HG03045 (cell line): ENCODE data around the gene NTHL1.
"Not testable (repeated sequence)": the region's sequence is repeated elsewhere in the genome, so short reads cannot be mapped to it uniquely, and the experiment has no call there.

Experiments used
- ATAC-seq: cut with Tn5 transposase; IDR thresholded peaks from one replicate; pipeline ENCODE4 v1.9.1; 2021; ENCODE audit warnings: mild to moderate bottlenecking, moderate library complexity; ENCODE audit not compliant: unreplicated experiment

NTHL1 gene

DNA sequence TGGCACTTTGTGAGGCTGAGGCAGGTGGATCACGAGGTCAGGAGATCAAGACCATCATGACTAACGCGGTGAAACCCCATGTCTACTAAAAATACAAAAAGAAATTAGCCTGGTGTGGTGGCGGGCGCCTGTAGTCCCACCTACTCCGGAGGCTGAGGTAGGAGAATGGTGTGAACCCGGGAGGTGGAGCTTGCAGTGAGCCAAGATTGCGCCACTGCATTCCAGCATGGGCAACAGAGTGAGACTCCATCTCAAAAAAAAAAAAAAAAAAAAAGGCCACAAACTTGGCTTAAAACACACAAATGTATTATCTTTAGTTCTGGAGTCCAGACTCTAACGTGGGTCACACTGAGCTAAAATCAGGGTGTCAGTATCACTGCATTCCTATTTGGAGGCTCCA is 35.9 kb downstream of the NTHL1 start:
- not testable (repeated sequence) for ATAC-seq

DNA sequence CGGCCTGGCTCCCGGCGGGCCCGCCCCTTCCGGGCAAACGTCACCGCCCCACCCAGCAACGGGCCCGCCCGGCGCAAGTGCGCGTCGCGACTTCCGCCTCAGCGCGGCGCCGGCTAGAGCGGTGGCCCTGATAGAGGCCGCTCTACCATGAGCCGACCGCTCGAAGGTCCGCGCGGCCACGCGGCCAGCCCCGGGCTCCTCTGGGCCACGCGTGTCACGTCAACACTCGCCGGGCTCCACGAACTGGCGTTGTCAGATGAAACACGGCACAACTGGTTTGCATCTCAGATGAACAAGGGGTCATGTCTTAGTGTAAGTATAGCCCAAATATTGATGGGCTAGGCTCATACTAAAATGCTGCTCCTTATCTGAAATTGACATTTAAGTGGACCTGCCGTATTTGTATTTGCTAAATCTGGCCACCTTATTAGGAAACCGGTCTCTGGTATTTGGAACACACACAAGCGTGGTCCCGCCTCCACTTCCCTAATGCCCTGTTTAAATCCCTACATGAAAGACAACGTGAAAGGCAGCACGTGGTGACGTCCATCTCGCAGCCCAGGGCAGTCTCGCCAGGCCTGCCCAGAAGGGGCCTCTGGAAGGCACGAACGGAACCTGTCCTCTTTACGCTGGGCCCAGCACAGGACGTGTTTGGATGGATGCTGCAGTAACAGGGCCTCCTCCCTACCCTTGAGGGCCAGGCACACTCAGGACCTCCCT is 37.7 kb downstream of the NTHL1 start, which contains the start of gene ZNF598:
Gene ZNF598, minus strand, starts transcription at position 31 of the 720 bp plus-strand sequence.
- peak; percentile 81 for ATAC-seq

DNA sequence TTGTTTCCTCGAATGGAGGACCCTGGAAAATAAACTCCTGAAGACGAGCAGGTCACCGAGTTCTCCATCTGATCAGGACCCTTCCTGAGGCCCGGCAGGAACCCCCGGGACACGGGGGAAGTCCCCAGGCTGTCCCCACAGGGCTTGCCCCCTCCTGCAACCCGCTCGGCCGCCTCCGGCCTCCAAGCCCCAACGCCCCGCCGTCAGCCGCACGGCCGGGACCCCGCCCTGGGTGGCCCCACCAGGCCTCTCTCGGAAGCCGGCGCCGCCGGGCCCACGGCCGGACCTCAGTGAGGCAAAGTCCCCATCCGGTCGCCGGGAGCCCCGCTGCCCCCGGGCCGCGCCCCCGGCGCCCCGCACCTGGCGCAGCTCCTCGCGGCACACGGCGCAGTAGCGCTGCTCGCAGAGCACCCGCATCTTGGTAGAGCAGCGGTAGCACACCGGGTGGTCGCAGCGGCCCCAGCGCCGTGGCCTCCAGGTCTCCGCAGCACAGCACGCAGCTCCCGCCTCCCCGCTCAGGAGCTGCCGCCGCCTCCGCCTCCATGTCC is 38.4 kb downstream of the NTHL1 start:
- ATAC-seq, result peak; percentile 33

DNA sequence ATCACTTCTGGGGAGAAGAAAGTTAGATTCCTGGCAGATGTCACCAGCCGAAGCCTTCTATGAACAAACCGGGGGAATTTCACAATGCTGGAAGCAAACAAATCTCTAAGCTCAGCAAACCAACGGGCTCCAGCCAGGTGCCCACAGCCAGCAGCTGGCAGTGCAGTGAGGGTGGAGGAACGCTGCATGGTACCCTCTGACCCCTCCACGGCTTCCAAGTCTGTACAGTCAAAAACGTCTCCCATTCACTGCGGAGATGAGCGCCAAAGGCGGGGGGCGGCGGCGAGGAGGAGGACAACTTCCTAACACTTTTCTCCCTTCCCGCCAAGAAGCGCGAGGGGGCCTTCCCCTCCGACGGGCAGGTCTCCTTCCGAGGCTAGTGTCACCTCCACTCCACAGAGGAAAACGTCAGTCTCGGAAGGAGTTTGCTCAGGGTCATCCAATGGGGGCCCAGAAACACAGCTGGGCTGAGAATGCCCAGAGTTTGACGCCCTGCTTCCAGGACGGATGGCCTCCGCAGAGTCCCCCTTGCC is 38.9 kb downstream of the NTHL1 start:
- ATAC-seq, result no peak

DNA sequence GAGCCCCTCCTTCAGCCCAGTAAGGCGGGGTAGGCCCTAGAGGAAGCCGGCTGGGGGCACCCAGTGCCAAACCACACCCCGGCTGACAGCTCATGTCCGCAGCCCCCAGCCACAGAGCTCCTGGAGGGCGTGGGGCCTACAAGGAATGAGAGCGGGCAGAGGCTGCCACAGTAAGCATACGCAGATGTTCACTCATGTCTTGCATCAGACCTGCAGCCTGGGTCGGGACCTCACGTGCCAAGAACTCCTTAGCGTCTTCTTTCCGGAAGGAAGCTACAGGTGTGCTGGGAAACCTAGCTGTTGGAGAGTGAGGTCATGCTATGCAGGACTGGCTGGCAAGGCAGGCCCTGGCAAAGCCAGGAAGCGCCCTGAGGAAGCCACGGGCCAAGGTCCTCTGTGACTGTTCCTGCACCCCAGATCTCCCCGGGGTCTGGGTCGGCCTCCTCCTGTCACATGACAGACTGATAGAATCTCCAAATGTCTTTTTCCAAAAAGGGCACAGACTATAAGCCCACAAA is 39.6 kb downstream of the NTHL1 start:
- ATAC-seq, result no peak

DNA sequence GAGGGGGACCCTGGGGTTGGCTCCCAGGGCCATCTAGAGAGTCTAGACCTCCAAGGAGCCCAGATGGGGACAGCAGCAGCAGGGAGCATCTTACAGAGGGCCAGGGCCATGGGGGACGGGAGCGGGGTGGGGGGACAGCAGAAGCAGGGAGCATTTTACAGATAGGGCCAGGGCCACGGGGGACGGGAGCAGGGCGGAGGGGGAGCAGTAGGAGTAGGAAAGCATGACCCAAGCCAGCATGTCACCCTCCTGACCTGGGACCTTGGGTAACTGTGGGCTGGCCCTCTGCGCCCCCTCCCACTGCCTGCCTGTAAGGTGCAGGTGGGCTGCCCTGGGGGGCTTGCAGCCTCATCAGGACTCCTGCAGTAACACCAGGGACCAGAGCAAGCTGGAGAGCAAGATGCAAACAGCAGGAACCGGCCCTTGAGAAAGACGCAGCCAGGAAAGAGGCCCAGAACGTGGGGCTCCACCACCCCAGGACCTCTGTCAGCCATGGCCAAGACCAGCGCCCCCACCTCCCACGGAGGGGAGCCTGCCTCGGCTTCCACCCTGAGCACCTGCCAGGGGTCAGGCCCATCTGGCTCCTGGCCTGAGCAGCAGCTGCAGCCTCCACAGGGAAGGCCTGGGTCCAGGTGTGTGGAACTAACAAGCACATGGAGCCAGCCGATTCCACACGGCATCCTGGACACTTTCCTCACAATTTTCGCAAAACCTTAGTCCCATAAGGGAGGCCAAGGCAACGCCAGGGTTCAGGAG is 40.4 kb downstream of the NTHL1 start:
- no peak for ATAC-seq

DNA sequence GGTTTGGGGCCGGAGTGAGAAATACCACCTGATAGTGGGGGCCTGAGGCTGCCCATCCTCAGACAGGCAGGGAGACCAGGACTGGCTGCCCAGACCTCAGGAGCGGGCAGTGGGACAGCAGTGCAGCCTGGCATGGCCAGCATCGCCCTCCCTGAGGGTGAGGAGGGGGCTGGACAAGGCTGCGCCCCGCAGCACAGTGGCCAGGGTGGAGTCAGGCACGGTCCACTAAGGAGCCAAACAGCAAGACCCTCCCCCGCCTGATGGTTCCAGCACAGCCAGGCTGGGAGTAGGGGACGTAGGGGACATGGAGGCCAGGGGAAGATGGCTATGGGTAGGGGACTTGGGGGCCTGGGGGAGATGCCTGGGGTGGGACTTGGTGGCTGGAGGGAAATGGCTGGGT is 41.3 kb downstream of the NTHL1 start:
- ATAC-seq, result no peak

DNA sequence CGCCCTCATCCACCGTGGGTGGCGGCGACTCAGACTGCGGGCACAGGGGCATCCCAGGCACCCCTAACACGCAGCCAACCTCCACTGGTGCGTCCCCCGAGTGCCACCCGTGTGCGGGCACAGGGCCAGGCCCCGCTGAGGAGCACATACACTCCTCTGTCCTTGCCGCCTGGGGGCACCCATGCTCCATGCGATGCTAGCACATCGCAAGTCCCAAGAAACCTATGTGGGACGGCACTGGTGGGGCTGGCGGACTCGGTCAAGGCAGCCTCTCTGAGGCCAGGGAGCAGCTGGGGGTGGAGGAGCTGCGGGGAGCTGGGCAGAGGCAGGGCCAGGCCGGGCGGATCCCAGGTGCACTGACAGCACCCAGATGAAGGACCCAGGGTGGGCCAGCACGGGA is 42.0 kb downstream of the NTHL1 start:
- no peak for ATAC-seq

DNA sequence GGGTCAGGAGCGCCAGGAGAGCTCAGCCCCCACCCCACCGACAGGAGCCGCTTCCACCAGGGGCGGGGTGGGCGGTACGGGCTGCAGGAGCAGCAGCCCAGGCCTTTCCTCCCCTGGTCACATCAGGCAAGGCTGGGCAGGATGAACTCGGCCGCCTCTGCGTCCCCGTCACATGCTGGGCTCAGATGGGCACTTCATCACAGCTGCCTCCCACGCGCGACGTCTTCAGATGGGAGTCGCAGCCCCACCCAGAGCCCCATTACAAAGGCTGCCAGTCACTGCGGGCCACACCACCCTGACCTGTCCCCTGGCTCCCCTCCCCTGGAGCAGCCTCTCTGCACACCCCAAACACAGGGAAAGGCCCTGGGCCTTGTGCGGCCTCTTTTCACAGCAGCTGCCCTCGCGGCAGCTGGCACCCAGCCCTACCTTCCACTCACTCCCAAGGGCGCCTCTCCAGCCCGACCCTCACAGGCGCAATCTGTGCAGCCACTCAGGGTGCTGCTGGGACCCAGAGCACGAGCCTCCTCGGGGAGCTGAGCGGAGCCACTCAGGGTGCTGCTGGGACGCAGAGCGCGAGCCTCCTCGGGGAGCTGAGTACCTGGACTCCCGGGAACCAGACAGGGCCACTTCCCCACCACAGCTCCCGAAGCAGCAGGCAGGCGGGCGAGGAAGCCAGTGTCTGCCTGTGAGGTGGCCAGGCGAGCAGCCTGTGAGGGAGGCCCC is 42.7 kb downstream of the NTHL1 start:
- ATAC-seq, result no peak

DNA sequence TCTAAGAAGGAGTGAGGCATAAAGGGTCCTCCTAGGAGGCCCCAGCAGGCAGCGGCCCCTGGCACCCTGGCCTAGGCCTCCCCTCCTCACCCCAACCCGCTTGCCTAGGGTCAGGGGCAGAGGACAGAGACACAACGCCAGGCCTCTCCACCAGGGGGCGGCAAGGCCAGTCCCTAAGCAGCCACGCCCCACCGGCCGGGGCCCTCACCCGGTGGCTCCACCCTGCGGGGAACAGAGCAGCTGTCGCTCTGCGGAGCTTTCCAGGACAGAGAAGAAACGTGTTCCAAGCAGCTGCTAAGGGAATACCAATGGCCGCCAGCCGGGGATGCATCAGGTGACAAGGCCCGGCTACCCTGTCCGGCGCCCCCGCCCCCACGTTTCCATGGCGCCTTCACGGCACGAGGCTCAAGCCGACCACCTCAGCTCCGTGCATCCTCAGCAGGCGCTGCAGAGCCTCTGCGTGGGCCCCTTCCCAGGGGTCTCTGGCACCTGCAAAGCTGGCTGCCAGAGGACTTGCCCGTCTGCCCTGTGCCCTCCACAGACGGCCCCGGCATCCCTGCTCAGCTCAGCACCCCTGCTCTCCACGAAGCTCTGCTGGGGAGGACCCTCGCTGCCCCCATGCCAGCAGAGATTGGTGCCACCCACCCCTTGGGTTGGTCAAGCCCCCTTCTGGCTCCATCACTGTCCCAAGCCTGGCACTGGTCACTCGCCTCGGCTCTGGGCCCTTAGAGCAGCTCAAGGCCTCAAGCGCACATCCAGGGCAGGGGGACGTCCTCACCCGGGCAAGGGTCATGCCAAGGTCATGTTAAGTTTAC is 43.6 kb downstream of the NTHL1 start:
- peak; percentile 61 for ATAC-seq

DNA sequence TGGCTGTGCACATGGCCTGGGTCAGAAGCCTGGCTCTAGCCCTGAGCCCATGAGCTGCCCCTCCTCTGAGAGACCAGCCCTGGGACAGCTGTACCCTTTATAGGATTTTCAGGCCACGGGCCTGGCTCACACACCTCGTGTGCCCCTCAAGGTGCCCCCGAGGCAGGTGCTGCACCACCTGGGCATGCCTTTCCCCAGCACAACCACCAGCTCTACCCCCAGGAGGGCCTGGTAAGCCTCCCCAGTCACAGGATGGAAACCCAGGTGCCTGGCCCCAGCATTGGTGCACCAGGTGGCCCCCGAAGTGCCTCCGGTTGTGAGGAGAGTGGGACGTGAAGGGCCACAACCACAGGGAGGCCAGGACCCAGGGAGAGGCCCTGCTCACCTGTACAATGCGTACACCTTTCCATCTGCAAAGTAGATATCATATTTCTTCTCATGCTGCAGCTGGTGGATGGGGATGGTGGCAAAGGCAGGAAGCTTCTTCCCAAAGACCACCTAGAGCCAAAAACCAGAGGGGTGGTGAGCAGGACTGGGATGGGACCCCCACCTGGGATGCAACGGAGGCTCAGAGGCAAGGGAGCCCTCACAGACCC is 44.3 kb downstream of the NTHL1 start:
- ATAC-seq, result no peak

DNA sequence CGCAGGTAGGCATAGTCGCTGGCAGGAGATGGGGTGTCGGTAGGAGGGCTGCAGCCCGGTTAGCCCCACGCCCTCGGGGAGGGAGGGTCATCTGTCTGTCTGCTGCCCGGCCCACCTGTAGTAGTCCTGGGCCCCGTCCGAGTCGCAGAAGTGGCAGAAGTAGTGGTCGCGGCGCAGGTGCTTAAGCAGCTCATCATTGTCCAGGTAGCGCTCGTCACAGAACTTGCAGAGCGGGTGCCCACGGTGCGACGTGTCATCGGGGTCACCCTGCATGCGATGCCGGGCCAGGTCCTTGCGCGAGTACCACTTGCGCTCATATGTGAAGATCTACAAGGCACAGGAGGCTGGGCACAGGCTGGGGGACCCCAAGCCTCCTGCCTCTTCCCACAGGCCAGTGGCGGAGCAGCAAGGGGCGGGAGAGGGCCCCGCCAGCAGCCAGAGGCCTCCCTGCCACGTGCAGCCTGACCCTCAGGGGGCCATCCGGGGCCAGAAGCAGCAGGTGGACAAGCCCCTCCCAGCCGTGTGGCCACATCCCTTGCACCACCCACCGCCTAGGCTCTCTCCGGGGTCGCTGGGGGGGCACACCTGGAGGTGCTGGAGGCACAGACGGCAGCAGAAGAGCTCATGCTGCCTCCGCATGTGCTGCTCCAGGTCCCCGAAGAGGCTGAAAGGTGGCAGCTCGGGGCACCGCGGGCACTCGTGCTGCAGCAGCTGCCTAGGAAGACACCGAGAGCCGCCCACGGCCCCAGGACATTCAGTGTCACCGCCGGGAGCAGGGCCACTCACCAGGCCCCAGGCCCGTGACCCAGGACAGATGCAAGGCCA is 45.0 kb downstream of the NTHL1 start:
- ATAC-seq, result no peak

DNA sequence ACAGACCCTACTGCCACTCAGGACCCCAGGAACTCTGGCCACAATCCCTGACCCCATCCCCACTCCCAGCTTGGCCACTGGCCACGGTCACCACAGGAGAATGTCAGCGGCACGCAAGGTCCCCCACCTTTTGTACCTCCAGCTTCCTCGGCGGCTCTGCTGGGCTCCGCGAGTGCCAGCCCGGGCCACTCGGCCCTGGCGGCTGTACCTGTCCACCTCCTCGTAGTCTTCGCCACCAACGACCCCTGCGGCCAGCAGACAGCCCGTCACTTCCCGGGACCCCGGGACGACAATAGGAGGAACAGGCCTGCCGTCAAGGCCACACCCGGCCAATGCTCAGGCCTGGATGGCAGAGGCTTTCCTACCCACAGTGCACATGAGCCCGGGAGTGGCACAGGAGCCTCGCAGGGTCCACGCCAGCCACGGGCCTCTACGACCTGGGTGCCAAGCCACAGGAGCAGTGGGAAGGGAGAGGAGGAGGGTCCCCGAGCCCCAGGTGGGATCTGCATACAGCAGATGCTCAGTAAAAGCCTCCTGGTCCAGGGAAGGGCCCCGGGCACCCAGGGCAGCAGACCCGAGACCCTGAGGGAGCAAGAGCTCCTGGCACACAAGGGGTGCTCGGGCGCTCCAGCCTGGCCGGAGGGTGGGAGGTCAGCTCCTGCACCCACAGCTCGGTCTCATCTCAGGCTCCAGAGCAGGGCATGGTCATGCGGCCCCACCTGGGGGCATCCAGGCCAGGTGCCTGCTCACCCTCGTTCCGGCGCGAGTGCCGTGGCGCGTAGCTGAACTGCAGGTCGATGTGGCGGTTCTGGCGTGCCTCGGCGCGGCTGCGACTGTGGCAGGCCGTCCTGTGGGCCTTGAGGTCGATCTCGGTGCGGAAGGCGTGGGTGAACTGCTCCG is 45.9 kb downstream of the NTHL1 start:
- ATAC-seq, result no peak

DNA sequence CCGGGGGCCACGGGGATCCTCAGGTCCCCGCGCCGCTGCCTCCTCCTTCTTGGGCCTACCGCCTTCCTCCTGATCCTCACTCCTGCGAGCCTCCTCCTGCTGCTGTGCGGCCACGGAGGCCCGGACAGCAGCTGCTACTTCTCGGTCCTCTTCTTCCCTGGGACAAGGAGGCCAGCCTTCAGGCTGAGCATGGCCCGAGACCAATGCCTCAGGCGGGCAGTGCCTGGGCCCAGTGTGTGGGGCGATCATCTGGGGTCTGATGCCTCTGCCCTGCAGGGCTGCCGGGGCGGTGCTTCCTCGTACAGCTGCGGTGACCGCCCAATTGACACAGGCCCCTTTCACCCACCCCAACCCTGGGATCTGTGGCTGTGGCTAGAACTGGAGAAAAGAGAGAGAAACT is 46.6 kb downstream of the NTHL1 start:
- no peak for ATAC-seq

DNA sequence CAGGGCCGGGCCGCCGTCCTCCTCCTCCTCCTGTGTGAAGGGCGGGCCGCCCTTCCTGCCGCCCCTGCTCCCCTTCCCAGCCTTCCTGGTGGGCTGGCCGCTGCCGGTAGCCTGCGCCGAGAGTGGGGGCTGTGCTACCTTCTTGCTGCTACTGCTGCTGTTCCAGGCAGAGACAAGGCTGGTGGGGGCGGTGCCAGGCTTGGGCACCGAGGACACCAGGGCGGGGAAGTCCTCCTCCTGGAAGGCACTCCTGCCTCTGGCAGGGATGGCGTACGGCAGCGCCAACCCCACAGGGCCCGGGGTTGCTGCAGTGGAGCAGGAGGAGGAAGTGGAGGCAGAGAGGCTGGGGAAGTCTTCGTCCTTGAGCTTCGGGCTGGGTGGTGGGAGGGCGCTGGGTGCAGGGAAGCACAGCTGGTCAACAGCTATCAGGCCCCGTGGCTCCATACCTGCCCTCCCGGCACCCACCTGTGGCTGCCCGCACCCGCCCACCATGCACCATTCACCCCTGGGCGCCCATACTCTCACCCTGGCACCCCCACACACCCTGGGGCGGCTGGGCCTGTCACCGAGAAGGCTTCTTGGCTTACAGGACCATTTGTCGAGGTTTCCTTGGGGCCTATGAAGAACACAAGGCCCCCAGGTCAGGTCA is 47.6 kb downstream of the NTHL1 start:
- no peak for ATAC-seq

DNA sequence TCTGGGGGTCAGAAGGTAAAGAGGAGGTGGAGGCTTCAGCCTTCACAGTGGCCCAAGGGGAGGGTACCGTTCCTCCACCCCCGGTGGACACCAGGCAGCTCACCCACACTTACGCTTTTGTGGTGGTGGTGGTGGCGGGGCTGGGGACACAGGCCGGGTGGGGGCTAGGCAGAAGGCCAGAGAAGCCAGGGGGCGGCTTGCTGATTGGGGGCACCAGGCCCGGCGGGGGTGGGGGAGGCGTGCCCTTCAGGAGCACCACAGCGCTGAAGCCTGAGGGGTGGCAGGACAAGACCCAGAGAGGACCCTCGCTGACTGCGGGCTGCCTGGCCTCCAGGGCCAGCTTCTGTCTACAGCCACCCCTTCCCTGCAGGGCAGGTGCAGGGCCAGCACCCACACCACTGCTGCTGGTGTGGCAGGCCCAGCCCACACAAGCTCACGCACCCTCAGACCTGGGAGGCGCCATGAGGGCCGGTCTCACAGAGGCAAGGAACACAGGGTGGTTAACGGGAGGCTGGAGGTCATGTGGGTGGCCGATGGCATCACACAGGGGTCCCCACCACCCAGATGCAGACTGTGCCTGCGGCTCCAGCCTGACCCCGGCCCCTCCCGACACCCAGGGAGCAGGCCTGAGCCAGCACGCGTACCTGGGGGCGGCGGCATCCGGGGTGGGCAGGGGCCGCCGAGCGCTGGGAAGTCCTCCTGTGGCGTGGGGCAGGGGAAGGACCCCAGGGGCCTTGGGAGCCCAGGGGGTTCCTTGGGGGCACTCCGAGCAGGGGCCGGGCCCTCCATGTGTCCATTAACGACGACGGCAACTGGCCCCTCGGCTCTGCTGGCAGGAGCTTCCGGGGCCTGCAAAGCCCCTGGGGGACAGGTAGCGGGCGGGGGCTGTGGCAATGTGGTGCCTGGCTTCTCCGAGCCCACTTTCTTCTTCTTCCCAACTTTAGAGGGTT is 48.5 kb downstream of the NTHL1 start:
- no peak for ATAC-seq
